ENCODE data around the gene PRKCE. TPM values are rescaled to one million over a fixed set of nuclear protein-coding genes. Genes with fewer than 3 reads are reported as not detected.
A peak's percentile ranks its signal among the peaks of the same experiment; 100 is the strongest.

Gene PRKCE
- total and polyA plus RNA-seq, 2 donors (not counting 1 experiment from before 2014, with no cell fraction given) = 14.1 to 19.0 TPM

GRCh38 chr2:46127176-46127575 lies 475.7 kb downstream of the PRKCE start:
- Histone ChIP-seq H3K36me3 (ENCODE audit: control insufficient read depth, insufficient read depth, low read length) (no peaks in the 10 kb centered on the region), H3K4me1 (ENCODE audit: control insufficient read depth, extremely low read depth, insufficient read depth, low read length) (no peaks in the 10 kb centered on the region), H3K4me3 (replicated peaks in 1 of 4; ENCODE audit: control extremely low read depth in 1 of 4, insufficient read depth in 1 of 4, low read depth in 3 of 4, low read length in 4 of 4) (no peak overlapping the region), H3K79me2 (ENCODE audit: control insufficient read depth, insufficient read depth, low read length) (no peaks in the 10 kb centered on the region), H3K9ac (ENCODE audit: insufficient read depth, low read length) (no peak overlapping the region), H3K9me3 (ENCODE audit: control insufficient read depth, insufficient read depth, low read depth, low read length) (no peaks in the 10 kb centered on the region), H4K20me1 (ENCODE audit: control insufficient read depth, extremely low read depth, insufficient read depth, low read length) (no peaks in the 10 kb centered on the region), H3K27ac (ENCODE audit: insufficient read depth, low read length) (no peak overlapping the region), H3K27me3 (ENCODE audit: control insufficient read depth, insufficient read depth, low read length) (no peaks in the 10 kb centered on the region), H3K4me2 (ENCODE audit: extremely low read depth, insufficient read depth, low read length) (no peak overlapping the region), H2AFZ (ENCODE audit: low read length) (no peak overlapping the region)
- peak in 1 of 2 donors; percentile 52 for DNase-seq (ENCODE audit: low read depth in 2 of 2)
- no peak for TF ChIP-seq EZH2 (IDR thresholded peaks at IDR 0.05; ENCODE audit: low read length, missing control alignments)

GRCh38 chr2:46130511-46130910 lies 479.0 kb downstream of the PRKCE start:
- Histone ChIP-seq H3K36me3 (ENCODE audit: control insufficient read depth, insufficient read depth, low read length) (no peaks in the 10 kb centered on the region), H3K9me3 (ENCODE audit: control insufficient read depth, insufficient read depth, low read depth, low read length) (no peaks in the 10 kb centered on the region), H3K27ac (ENCODE audit: insufficient read depth, low read length) (no peak overlapping the region), H3K4me1 (ENCODE audit: control insufficient read depth, extremely low read depth, insufficient read depth, low read length) (peaks cover 3% of the 10 kb centered on the region), H3K4me2 (ENCODE audit: extremely low read depth, insufficient read depth, low read length) (no peak overlapping the region), H2AFZ (ENCODE audit: low read length) (no peak overlapping the region), H3K4me3 (replicated peaks in 1 of 4; ENCODE audit: control extremely low read depth in 1 of 4, insufficient read depth in 1 of 4, low read depth in 3 of 4, low read length in 4 of 4) (no peak overlapping the region), H3K9ac (ENCODE audit: insufficient read depth, low read length) (no peak overlapping the region), H3K79me2 (ENCODE audit: control insufficient read depth, insufficient read depth, low read length) (no peaks in the 10 kb centered on the region), H4K20me1 (ENCODE audit: control insufficient read depth, extremely low read depth, insufficient read depth, low read length) (no peaks in the 10 kb centered on the region), H3K27me3 (ENCODE audit: control insufficient read depth, insufficient read depth, low read length) (no peaks in the 10 kb centered on the region)
- no peak for DNase-seq (ENCODE audit: low read depth in 2 of 2)
- TF ChIP-seq EZH2 (IDR thresholded peaks at IDR 0.05; ENCODE audit: low read length, missing control alignments) (no peak), CTCF (conservative IDR thresholded peaks at IDR 0.05 in 1 of 2, IDR thresholded peaks at IDR 0.05 in 1 of 2; ENCODE audit: low read depth in 1 of 2, low read length in 2 of 2) (no peak)

DNA sequence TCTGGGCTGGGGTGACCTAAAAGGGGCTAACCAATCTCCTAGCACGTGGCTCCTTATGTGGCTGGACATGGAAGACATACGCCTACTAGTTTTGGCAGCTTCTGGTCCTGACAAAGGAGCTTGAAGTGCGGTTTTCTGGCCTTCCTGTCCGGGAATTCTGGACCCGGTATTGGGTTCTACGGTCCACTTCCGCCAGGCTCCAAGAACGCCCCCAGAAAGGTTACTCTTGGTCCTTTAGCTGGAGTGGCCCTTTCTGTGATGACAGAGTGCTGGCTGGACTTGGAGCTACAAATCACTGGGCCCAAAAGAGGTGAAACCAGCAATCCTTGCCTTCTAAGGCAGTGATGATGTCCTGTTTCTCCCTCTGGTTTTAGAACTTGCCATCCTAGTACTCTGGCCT lies 481.5 kb downstream of the PRKCE start:
- Histone ChIP-seq H4K20me1 (ENCODE audit: control insufficient read depth, extremely low read depth, insufficient read depth, low read length) (no peaks in the 10 kb centered on the region), H3K27me3 (ENCODE audit: control insufficient read depth, insufficient read depth, low read length) (no peaks in the 10 kb centered on the region), H3K36me3 (ENCODE audit: control insufficient read depth, insufficient read depth, low read length) (no peaks in the 10 kb centered on the region), H2AFZ (ENCODE audit: low read length) (no peak overlapping the region), H3K27ac (ENCODE audit: insufficient read depth, low read length) (no peak overlapping the region), H3K9ac (ENCODE audit: insufficient read depth, low read length) (no peak overlapping the region), H3K4me1 (ENCODE audit: control insufficient read depth, extremely low read depth, insufficient read depth, low read length) (peaks cover 3% of the 10 kb centered on the region), H3K4me3 (replicated peaks in 1 of 4; ENCODE audit: control extremely low read depth in 1 of 4, insufficient read depth in 1 of 4, low read depth in 3 of 4, low read length in 4 of 4) (no peak overlapping the region), H3K9me3 (ENCODE audit: control insufficient read depth, insufficient read depth, low read depth, low read length) (no peaks in the 10 kb centered on the region), H3K79me2 (ENCODE audit: control insufficient read depth, insufficient read depth, low read length) (no peaks in the 10 kb centered on the region), H3K4me2 (ENCODE audit: extremely low read depth, insufficient read depth, low read length) (no peak overlapping the region)
- TF ChIP-seq CTCF (conservative IDR thresholded peaks at IDR 0.05 in 1 of 2, IDR thresholded peaks at IDR 0.05 in 1 of 2; ENCODE audit: low read depth in 1 of 2, low read length in 2 of 2) = no peak
- no peak for TF ChIP-seq EZH2 (IDR thresholded peaks at IDR 0.05; ENCODE audit: low read length, missing control alignments)
- no peak for DNase-seq (ENCODE audit: low read depth in 2 of 2)

Measured in fibroblast of lung (primary cell).